BJ (cell line): ENCODE measurements around the gene FEM1B. TPM values are rescaled to one million over a fixed set of nuclear protein-coding genes. Genes with fewer than 3 reads are reported as not detected.

ENCODE experiments used
- CTCF ChIA-PET: fragments of 350-600 bp; formaldehyde crosslinking; extraction: SDS; loops from one replicate; lab custom pipeline; 2021; ENCODE audit warnings: antibody characterized with exemption, inconsistent platforms; lab: Yijun Ruan, JAX
- POLR2A ChIA-PET: fragments of 300-600 bp; sonication (Branson Sonifier 250); formaldehyde crosslinking; extraction: SDS; loops from one replicate; lab custom pipeline; 2021; ENCODE audit warnings: antibody characterized with exemption; lab: Charles Lee
- DNase-seq: peaks from one replicate; pipeline ENCODE4 v3.0.0-alpha.2; 2011; ENCODE audit warnings: low read depth
- H3K27me3 ChIP-seq: 2 replicates; pipeline ENCODE4 v1.6.0; 2011; ENCODE audit warnings: low read length; ENCODE audit not compliant: control insufficient read depth, insufficient read depth
- H3K36me3 ChIP-seq: 2 replicates; pipeline ENCODE4 v1.5.1; 2011; ENCODE audit warnings: low read length; ENCODE audit not compliant: control insufficient read depth, insufficient read depth
- H3K4me3 ChIP-seq: 2 replicates; pipeline ENCODE4 v1.5.1; 2011; ENCODE audit warnings: low read depth, mild to moderate bottlenecking, control low read depth, low read length
- CTCF ChIP-seq: IDR thresholded peaks from 2 replicates; pipeline ENCODE4 v1.5.1; 2011; ENCODE audit warnings: low read depth, mild to moderate bottlenecking, control low read depth, inconsistent platforms, low read length, moderate library complexity; ENCODE audit not compliant: insufficient read depth
- polyA minus RNA-seq: library from RNA; depleted of rRNA, polyadenylated mRNA; stranded (reverse); fragments of >200 nt; gene quantifications from 2 replicates; pipeline ENCODE4 v1.2.3, GENCODE V29; 2011; rRNA and poly(A)+ RNA removed
- polyA plus RNA-seq: library from polyadenylated mRNA; depleted of rRNA; stranded (reverse); fragments of >200 nt; gene quantifications from 2 replicates; pipeline ENCODE4 v1.2.3, GENCODE V29; 2011; rRNA removed

The FEM1B gene
- polyA plus RNA-seq: 58.3 and 78.4 TPM in 2 replicates
- polyA minus RNA-seq: 126 and 127 TPM in 2 replicates

- Histone ChIP-seq H3K36me3 (no peaks in the 10 kb centered on the region), H3K27me3 (no peaks in the 10 kb centered on the region), H3K4me3 (peak within 1 kb of the TSS; percentile 85)
- no peak for TF ChIP-seq CTCF
- ChIA-PET CTCF (interaction anchor here (0.6 to 3.6 kb wide), 8 partner anchors 12 to 396 kb away, joined by 3 to 17 read pairs (median 4); no protein-coding TSS in a partner anchor), POLR2A (interaction anchor here (0.6 kb wide), 2 partner anchors 9 to 57 kb away, joined by 3 to 4 read pairs; no protein-coding TSS in a partner anchor)
- peak; percentile 49 for DNase-seq
Measured at GRCh38 chr15:68277603-68278344, at the start of gene FEM1B. Gene FEM1B, plus strand, starts transcription at chr15:68277745. Its CDS starts 673 bp downstream, at chr15:68278418.

- H3K36me3 ChIP-seq: no peaks in the 10 kb centered on the region
- ChIA-PET CTCF (no interaction called here), POLR2A (interaction anchor here (0.6 kb wide), 1 partner anchor 33 kb away, joined by 8 read pairs; no protein-coding TSS in a partner anchor)
- peak overlapping the region; percentile 82 for H3K4me3 ChIP-seq
- TF ChIP-seq CTCF: no peak
- H3K27me3 ChIP-seq: no peaks in the 10 kb centered on the region
- DNase-seq: no peak
Measured at GRCh38 chr15:68228143-68228970, 49.2 kb upstream of the FEM1B start.

- TF ChIP-seq CTCF: no peak
- DNase-seq: no peak
- H3K27me3 ChIP-seq: no peaks in the 10 kb centered on the region
- peak overlapping the region; percentile 82 for H3K4me3 ChIP-seq
- ChIA-PET CTCF (interaction anchor here (0.6 to 1.1 kb wide), 2 partner anchors 366 to 704 kb away, joined by 3 read pairs; no protein-coding TSS in a partner anchor), POLR2A (interaction anchor here (0.6 kb wide), 1 partner anchor 34 kb away, joined by 8 read pairs; no protein-coding TSS in a partner anchor)
- H3K36me3 ChIP-seq: no peaks in the 10 kb centered on the region
Measured at GRCh38 chr15:68228971-68229385, 48.6 kb upstream of the FEM1B start.

- no peaks in the 10 kb centered on the region for H3K36me3 ChIP-seq
- ChIA-PET CTCF (interaction anchor here (0.6 to 1.1 kb wide), 3 partner anchors 11 to 703 kb away, joined by 3 read pairs; no protein-coding TSS in a partner anchor), POLR2A (interaction anchor here (0.6 kb wide), 2 partner anchors 34 to 659 kb away, joined by 5 to 8 read pairs; no protein-coding TSS in a partner anchor)
Measured at GRCh38 chr15:68229386-68230156, 48.0 kb upstream of the FEM1B start, which contains the start of gene CLN6. Gene CLN6, minus strand, starts transcription at chr15:68229728. Its CDS starts 144 bp downstream, at chr15:68229584.

More at GRCh38 chr15:68229386-68230156, 48.0 kb upstream of the FEM1B start, which contains the start of gene CLN6:
- H3K4me3 ChIP-seq: peak within 1 kb of the TSS; percentile 82
- no peak for TF ChIP-seq CTCF
- no peaks in the 10 kb centered on the region for H3K27me3 ChIP-seq
- peak; percentile 37 for DNase-seq
